Smooth muscle cell (in vitro differentiated cells): Measurements from ENCODE around the gene TLDC2. TPM values are rescaled to one million over a fixed set of nuclear protein-coding genes. Genes with fewer than 3 reads are reported as not detected.
"Not testable (repeated sequence)": the region's sequence is repeated elsewhere in the genome, so short reads cannot be mapped to it uniquely, and the experiment has no call there.

ENCODE experiments used
- DNase-seq: peaks from one replicate; lab custom pipeline; 2025; ENCODE audit not compliant: unreplicated experiment; lab: John Stamatoyannopoulos, UW
- H2AFZ ChIP-seq: fragments of 200-600 bp; sonication (generic); 2 replicates; pipeline ENCODE4 v1.6.0; 2016; ENCODE audit warnings: antibody characterized with exemption, low read depth, mild to moderate bottlenecking
- H3F3A ChIP-seq: fragments of 200-600 bp; sonication (generic); 2 replicates; pipeline ENCODE4 v1.6.0; 2017; ENCODE audit warnings: antibody characterized with exemption, low read depth
- H3K27ac ChIP-seq: fragments of 200-600 bp; sonication (generic); 2 replicates; pipeline ENCODE4 v1.5.1; 2016; ENCODE audit warnings: low read depth, mild to moderate bottlenecking
- H3K27me3 ChIP-seq: fragments of 200-600 bp; sonication (generic); 2 replicates; pipeline ENCODE4 v1.6.1; 2016; ENCODE audit warnings: low read depth, mild to moderate bottlenecking
- H3K36me3 ChIP-seq: fragments of 200-600 bp; sonication (generic); 2 replicates; pipeline ENCODE4 v1.5.1; 2016; ENCODE audit warnings: low read depth
- H3K4me1 ChIP-seq: fragments of 200-600 bp; sonication (generic); 2 replicates; pipeline ENCODE4 v1.5.1; 2016; ENCODE audit warnings: low read depth
- H3K4me2 ChIP-seq: fragments of 200-600 bp; sonication (generic); 2 replicates; pipeline ENCODE4 v1.6.0; 2016; ENCODE audit warnings: mild to moderate bottlenecking
- H3K4me3 ChIP-seq: fragments of 200-600 bp; sonication (generic); 2 replicates; pipeline ENCODE4 v1.5.1; 2016; ENCODE audit warnings: mild to moderate bottlenecking
- H3K79me2 ChIP-seq: fragments of 200-600 bp; sonication (generic); 2 replicates; pipeline ENCODE4 v1.6.0; 2016; ENCODE audit warnings: low read depth, mild to moderate bottlenecking
- H3K9ac ChIP-seq: fragments of 200-600 bp; sonication (generic); 2 replicates; pipeline ENCODE4 v1.6.0; 2016; ENCODE audit warnings: low read depth
- H3K9me3 ChIP-seq: fragments of 200-600 bp; sonication (generic); replicated peaks from 2 replicates; pipeline ENCODE4 v1.5.1; 2016; ENCODE audit warnings: low read depth
- H4K20me1 ChIP-seq: fragments of 200-600 bp; sonication (generic); 2 replicates; pipeline ENCODE4 v1.6.0; 2016; ENCODE audit warnings: low read depth
- CTCF ChIP-seq: fragments of 200-600 bp; sonication (generic); IDR thresholded peaks from 2 replicates; pipeline ENCODE4 v1.5.1; 2017; ENCODE audit warnings: borderline replicate concordance, mild to moderate bottlenecking, antibody characterized with exemption; ENCODE audit not compliant: insufficient read depth, poor library complexity, severe bottlenecking
- WGBS: methylation state at CpG from one replicate; pipeline ENCODE4 v1.1.7; 2016; ENCODE audit warnings: low lambda C conversion rate; 5-methylcytosine and 5-hydroxymethylcytosine counted together
- polyA plus RNA-seq: library from polyadenylated mRNA; unstranded; fragments of >200 nt; fragmentation: Nextera tagmentation; extraction: Ambion mirVana; gene quantifications from 2 replicates; pipeline ENCODE4 v1.2.1, GENCODE V29; 2016
- total RNA-seq: library from RNA; depleted of rRNA; stranded (reverse); fragments of >200 nt; gene quantifications from 2 replicates; pipeline ENCODE4 v1.2.3, GENCODE V29; 2014

The TLDC2 gene
- total and polyA plus RNA-seq, 2 experiments from 2014 or later = not detected

GRCh38 chr20:36839150-36839549 lies 36.8 kb upstream of the TLDC2 start:
- peaks cover 6% of the 10 kb centered on the region for H3K4me1 ChIP-seq
- no peak for TF ChIP-seq CTCF
- 98% methylated on average over 23 of the region's 23 CpGs for WGBS
- no peaks in the 10 kb centered on the region for H4K20me1 ChIP-seq
- no peaks in the 10 kb centered on the region for H3K27me3 ChIP-seq
- H3K9me3 ChIP-seq = no peaks in the 10 kb centered on the region
- DNase-seq = no peak
- no peak overlapping the region for H3K27ac ChIP-seq
- H3K4me2 ChIP-seq = no peak overlapping the region
- no peaks in the 10 kb centered on the region for H3K79me2 ChIP-seq
- H2AFZ ChIP-seq = no peak overlapping the region
- peaks cover 5% of the 10 kb centered on the region for H3F3A ChIP-seq
- H3K9ac ChIP-seq = no peak overlapping the region
- H3K36me3 ChIP-seq = no peaks in the 10 kb centered on the region
- no peak overlapping the region for H3K4me3 ChIP-seq

GRCh38 chr20:36841030-36841429 lies 34.9 kb upstream of the TLDC2 start:
- not testable (repeated sequence) for H3K9ac ChIP-seq, H3K4me1 ChIP-seq, H3K27me3 ChIP-seq, H3K36me3 ChIP-seq, DNase-seq, H3K27ac ChIP-seq, H4K20me1 ChIP-seq, H3K4me3 ChIP-seq, H3K4me2 ChIP-seq, H2AFZ ChIP-seq, H3F3A ChIP-seq, H3K9me3 ChIP-seq
- peaks cover 14% of the 10 kb centered on the region for H3K79me2 ChIP-seq
- WGBS = 96% methylated on average over 9 of the region's 9 CpGs

- no peak for TF ChIP-seq CTCF
- H3K4me3 ChIP-seq = no peak overlapping the region
- 83% methylated on average over 10 of the region's 10 CpGs for WGBS
- no peak overlapping the region for H3K27ac ChIP-seq
- H2AFZ ChIP-seq = no peak overlapping the region
- no peak for DNase-seq
- no peaks in the 10 kb centered on the region for H3K9me3 ChIP-seq
- H4K20me1 ChIP-seq = peaks cover 18% of the 10 kb centered on the region
- no peak overlapping the region for H3K4me2 ChIP-seq
- H3K9ac ChIP-seq = no peak overlapping the region
- H3K79me2 ChIP-seq = peaks cover 24% of the 10 kb centered on the region
- peaks cover 8% of the 10 kb centered on the region for H3F3A ChIP-seq
- no peaks in the 10 kb centered on the region for H3K27me3 ChIP-seq
- no peaks in the 10 kb centered on the region for H3K36me3 ChIP-seq
- peaks cover 9% of the 10 kb centered on the region for H3K4me1 ChIP-seq
Observed at GRCh38 chr20:36845288-36845971, 30.5 kb upstream of the TLDC2 start.

GRCh38 chr20:36847009-36847709 lies 28.8 kb upstream of the TLDC2 start:
- H3F3A ChIP-seq = peaks cover 6% of the 10 kb centered on the region
- H2AFZ ChIP-seq = no peak overlapping the region
- DNase-seq = no peak
- H4K20me1 ChIP-seq = peaks cover 33% of the 10 kb centered on the region
- H3K9me3 ChIP-seq = no peaks in the 10 kb centered on the region
- peaks cover 9% of the 10 kb centered on the region for H3K4me1 ChIP-seq
- no peak for TF ChIP-seq CTCF
- peaks cover 40% of the 10 kb centered on the region for H3K79me2 ChIP-seq
- H3K36me3 ChIP-seq = peaks cover 3% of the 10 kb centered on the region
- H3K9ac ChIP-seq = no peak overlapping the region
- H3K27ac ChIP-seq = peak overlapping the region; percentile 83
- 61% methylated on average over 18 of the region's 18 CpGs for WGBS
- no peak overlapping the region for H3K4me3 ChIP-seq
- H3K4me2 ChIP-seq = no peak overlapping the region
- no peaks in the 10 kb centered on the region for H3K27me3 ChIP-seq
